GM19467 (cell line): ENCODE data around the gene BEND5.

Experiments
- ATAC-seq: cut with Tn5 transposase; IDR thresholded peaks from one replicate; pipeline ENCODE4 v1.9.1; 2021; ENCODE audit warnings: mild to moderate bottlenecking, moderate library complexity; ENCODE audit not compliant: unreplicated experiment

The BEND5 gene

DNA sequence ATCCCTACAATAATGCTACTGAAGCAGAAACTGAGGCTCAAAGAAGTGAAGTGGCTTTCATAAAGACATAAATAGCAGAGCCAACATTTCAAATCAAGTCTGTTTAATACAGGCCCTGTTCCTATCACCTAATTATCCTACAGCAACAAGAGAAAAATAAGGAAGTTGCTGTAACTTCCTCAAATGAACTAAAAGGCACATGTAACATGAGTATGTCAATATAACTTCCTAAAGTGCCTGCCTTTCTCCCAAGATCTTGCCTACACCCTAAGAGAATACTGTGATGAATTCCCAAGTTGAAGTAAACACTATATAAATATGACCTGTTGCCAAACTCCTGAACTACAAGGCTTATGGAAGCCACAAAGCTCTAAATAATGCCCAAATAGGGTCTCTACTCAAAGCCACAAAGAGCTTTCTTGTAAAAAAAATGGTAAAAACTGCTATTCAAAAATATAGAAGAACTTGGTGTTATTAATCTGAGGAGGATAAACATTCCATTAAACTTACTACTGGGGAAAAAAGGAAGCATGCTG is 8.6 kb downstream of the BEND5 start:
- ATAC-seq: no peak

DNA sequence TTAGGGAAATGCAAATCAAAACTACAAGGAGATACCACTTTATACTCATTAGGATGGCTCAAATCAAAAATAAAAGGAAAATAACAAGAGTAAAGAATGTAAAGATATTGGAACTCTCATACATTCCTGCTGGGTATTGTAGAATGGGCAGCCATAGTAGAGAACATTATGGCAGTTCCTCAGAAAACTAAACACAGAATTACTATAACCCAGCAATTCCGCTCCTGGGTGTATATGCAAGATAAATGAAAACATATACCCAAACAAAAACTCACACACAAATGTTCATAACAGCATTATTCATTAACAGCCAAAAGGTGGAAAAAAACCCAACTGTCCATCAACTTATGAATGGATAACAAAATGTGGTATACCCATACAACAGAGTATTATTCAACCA is 11.4 kb downstream of the BEND5 start:
- ATAC-seq: no peak

DNA sequence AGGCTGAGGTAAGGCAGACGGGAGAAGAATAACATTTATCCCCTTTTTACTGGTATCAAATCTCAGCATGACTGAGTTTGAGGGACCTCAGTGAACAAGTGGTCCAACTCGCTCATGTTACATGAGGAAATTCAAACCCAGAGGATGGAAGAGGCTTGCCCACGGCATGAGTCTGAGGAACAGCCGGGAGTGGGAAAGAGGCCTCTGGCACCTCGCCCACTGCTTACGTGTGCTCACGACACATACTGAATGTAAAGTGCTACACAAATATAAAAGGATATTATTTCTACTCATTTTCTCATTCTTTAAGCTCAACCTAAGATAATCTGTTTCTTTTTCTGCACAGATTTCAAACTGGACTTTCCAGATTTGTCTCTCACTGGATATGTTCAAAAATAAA is 14.7 kb downstream of the BEND5 start:
- no peak for ATAC-seq

DNA sequence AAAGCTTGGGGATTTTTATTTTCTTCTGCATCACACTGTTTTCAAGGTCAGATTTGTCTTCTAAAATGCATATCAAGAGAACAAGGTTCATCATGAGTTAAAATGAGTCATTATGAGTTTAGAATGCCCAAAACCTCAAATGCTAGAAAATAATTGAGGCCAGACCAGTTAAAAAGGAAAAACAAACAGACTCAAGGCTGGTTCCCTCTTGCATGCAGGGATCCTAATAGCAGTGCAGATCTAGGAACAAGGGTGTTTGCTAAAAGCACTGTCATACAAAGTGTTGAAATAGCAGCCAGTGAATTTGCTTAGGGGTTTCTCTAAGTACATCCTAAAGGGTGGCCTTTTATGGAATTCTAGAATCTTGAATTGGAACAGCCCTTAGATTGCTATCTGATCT is 15.3 kb downstream of the BEND5 start:
- no peak for ATAC-seq

DNA sequence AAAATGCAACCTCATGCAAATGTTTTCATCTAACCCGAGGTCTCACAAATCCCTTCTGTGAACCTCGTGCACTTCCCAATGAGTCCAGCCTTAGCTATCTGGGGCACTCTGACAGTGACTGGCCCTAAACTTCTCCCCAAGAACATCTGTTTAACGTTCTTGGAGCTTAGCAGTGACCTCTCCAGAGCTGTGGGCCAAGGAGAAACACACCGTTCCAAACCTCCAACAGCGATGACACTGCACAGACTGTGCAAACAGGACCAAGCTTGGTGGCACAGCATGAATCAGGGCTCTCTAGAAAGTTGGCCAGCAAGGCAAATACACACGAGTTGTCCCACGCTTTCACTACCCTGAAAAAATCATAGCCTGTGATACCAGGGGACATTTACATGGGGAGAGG is 15.8 kb downstream of the BEND5 start:
- ATAC-seq: no peak

DNA sequence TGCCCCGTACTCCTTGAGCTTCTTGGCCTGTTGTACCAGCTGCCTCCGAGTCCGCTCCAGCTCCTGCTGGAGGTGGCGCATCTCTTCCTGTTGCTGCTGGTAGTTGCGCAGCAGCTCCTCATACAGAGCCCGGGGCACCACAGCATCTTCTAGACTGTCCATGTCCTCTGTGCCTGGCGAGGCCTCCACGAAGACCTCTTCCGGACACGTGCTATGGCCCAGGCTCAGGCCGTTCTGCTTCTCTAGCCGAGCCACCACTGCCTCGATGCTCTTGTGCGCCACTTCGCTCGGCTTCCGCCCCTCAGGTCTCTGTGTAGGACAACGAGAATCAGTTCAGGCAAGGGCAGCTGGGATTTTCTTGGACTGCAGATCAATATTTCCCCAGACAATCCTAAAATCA is 17.7 kb downstream of the BEND5 start:
- ATAC-seq: no peak

DNA sequence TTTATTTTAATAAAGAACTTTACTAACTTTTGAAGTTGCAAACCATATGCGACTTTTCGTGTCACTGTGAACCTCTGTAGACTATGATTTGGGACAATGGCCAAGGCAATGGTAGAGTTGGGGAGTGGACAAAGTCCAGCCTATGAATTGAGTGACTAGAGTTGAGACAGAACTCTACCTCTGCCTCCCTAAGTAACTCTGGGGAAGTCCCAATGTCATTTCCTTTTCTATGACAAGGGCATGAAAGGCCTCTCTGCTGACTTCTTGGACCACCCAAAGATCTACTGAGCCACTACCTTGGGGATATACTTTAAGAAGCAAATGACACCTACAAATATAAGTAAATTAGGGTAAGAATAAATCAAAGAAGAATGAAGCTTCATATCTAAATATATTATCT is 19.3 kb downstream of the BEND5 start:
- no peak for ATAC-seq

DNA sequence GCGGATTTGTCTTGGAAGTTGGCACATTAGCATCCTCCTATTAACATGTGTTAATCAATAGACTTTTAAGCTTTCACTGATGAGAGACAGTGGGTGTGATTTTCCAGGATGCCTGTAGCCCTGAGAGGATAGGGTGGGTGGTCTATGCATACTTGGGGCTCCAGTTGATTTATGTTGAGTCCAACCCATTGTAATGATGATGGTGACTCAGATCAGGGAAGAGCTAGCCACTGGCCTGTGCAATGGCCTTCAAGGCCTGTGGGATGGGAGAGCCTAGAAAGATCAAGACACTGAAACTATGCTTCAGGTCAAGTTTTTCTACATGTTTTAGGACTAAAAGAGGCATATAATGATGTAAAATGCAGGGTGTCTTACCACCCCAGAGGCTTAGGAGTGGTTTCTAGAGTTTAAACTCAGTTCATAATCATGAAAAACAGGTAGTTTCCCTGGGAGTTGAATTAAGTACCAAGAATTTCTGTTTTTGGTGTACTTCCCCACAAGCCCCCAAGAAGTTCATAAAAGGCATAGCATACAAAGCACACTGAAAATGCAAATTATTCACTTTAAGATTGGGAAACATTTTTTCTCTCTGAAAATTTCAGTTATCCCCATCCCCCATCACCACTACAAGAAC is 19.9 kb downstream of the BEND5 start:
- ATAC-seq: no peak

DNA sequence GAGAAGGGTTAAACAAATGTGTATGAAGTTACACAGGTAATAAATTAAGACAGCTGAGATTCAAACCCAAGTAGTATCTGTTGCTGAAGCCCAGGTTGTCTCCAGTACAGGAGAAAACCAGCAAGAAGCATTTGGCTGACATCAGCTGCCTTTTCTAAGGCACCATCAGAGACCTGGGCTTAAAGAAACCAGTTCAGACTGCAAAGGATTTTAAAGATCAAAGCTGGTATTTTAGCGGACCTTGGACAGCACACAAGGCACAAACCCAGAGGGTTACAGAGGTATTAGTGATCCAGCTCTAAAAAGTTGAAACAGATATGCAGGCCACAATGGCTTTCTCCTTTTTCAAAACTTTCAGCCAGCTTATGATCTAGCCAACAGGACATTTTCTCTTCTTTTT is 23.4 kb downstream of the BEND5 start:
- no peak for ATAC-seq

DNA sequence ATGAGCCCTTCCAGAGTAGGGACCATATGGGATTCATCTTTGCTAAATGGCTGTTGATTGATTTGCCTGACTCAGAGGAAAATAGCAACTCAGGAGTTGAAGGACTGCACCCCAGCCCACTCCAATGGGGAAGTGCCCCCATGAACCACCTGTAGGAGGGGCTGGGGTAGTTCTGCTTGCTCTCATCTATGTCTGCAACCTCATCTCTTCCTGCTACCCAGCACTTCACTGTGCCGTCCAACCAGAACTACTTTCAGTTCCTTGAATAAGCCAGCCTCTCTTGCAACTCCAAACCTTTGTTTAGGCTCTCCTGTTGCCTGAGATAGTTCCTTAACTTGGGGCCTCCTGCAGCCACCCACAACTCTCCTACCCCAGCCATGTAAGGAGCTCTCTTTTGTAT is 26.6 kb downstream of the BEND5 start:
- ATAC-seq: peak; percentile 94

DNA sequence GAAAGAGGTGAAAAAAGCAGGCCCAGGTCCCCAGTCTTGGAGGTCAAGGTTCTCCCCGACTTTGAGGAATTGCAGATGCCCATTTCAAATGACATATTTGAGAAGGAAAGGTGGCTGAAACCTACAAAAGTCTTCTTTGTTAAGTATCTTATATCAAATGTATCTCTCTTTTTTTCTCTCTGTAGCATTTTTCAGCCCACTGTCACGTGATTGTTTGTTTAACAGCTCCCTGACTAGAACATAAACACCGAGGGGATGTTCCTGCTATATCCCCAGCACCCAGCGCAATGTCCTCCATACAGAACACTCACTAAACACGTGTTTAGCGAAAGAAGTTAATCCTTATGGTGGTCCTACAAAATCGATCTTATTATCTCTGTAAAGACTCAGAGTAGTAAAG is 27.6 kb downstream of the BEND5 start:
- ATAC-seq: no peak

DNA sequence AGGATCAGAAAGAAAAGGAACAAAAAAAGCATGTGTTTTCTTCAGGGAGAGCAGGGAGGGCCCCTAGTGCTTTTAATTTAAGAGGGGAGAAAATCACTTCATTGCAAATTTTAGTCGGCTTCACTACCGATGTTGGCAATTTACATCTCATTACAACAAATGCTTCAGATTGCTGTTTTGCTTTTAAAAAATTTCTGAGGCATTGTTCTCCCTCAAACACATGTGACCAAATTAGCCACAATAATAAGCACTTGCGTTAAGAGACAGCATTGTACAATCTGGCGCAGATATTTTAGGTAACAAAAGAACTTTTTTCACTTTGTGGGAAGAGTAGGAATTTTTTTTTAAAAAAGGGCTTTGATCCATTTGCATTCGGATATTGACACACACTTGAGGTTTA is 29.8 kb downstream of the BEND5 start:
- no peak for ATAC-seq

DNA sequence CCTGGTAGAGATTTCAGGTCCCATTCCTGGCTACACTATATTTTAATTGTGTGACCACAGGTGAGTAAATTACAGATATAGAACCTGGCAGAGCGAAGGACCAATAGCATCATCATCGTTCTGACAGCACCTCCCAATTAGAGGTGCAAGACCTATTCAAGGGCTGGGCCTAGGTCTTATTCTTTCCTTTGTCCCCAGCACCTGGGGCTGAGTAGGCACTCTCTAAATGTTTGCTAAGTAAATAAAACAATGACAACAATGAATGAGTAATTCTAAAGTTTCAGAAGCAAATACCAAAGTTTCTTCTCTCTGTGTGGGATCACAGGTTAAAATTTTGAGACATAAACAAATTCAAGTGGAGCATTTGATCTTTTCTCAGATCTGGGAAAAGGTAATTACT is 32.7 kb downstream of the BEND5 start:
- no peak for ATAC-seq

DNA sequence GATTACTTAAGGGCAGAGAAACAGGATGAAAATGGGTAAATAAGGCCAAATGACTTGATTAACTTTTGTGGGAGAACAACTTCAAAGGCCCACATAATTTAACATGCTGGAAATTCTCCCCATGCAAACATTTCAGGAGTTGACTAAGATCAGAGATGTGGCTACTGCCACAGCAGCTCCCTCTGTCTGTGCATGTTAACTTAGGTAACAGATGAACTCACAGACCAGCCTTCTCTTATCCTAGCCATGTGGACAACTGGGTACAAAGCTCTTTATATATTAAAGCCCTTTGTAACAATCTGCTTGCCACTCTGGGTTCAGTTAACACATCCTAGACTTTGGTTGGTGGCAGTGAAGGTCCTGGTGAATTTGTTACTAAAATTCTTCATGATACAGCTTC is 33.2 kb downstream of the BEND5 start:
- ATAC-seq: no peak

DNA sequence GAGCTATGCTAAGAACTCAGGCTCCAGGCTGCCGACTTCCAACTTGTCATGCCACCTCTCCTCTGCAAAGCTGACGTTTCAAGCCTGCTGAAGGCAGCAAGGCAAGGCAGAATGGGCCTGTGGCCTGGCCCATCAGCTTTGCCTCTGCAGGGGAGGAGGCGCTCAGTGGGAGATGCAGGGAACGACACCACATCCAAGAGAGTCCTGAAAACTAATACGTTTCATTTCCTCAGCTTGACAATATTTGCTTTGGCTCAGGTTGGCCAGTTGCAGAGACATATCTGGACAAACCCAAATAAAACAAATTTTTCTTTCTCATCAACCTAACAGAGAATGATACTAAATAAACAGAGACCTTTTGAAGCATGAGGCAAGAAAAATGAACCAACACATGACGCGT is 35.3 kb downstream of the BEND5 start:
- ATAC-seq: no peak

DNA sequence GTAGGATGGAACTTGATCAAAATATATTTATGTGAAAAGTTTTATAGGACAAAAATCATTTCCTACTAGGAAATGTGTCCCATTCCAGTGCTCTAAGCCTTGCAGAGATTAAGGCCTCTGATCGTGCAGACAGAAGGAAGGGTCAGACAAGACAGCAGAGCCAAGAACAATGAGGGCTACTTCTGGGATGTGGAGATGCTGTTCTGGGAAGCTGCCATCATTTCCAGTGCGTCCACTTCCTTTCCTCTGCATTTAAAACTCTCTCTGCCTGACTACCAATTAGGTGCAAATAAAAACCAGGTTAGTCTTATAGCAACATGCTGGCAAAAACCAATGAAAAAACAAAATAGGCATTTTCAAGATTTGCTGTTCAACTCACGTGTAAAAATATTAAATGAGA is 36.1 kb downstream of the BEND5 start:
- no peak for ATAC-seq

DNA sequence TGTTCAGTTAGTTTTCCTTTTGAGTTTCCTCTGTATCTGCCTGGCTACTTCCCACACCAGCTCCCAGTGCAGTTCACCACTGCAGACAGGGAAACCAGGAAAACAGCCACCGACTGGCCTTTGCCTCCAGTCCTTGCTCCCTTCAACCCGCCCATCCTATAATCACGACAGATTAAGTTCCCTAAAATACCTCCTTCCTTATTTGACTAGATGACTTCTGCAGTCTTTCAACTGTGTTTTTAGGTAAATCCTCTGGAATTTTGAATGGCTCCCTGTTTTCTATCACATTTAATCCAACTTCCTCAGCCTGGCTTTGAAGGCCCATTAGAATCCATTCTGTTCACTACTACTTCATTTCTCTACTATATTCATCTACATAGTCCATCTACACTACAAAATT is 37.6 kb downstream of the BEND5 start:
- no peak for ATAC-seq

DNA sequence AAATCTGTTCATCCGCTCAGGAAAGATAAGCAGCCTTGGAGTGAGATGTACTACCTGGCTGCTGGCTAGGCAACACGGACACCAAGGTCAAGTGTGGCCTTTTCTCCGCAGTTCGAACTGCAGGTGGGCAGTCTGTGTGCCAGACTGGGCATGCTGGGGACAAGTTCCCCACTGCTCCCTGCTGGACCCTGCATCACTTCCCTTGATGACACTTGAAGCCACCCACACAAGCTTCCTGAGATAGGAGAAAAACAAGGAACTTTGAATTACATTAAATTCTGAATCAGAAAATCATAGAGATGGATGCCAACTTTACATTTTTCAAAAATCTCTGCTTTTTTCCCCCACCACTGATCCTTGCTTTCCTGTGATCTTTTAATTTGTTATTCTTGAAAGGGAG is 38.3 kb downstream of the BEND5 start:
- no peak for ATAC-seq

DNA sequence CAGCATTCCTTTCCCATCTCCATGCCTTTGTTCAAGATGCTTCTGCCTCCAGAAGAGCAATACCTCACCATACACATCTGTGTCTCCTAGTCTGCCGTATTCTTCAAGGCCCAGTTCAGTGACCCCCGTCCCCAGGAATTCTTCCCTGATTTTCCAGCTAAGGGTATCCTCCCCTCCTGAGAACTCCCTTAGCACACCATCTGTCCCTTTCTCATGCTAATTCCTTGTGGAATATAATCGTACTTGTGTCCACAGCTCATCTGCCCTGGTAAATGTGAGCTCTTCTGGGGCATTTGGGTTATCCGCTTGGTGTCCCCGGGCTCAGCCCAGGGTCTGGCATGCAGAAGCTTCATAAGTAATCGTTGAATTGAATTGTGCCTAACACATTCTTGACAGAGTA is 40.9 kb downstream of the BEND5 start:
- ATAC-seq: no peak

DNA sequence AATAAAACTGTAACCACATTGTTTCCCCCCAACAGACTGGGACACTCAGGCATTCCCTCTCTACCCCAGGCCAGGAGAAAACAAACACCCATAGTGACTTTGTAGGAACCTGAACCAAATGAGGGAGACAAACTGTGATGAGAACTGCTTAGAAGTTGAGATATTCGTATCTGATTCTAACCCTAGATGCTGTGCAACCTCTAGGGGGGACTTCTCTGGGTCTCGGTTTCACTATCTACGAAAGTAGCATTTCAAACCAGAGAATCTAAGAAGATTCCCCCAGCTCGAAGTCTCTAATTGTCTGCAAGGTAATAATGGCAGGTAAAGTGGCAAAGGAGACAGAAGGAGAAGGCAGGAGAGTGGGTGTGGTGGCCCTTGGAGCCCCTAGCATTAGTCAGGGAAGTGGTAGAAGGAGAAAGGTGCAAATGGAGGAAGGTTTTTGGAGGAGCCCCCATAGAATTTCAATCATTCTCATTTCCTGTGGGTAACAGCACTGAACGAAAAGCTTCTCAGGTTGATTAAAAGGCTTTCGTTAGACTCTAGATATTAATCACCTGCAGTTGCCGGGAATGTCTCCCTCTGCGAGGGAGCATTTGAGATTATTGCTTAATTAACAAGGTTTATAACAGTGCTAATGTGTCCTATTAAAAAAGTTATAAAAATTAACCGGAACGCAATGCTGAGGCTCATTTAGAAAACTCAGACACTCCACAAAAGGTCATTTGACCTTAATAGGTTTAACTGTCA is 46.4 kb downstream of the BEND5 start:
- ATAC-seq: no peak

DNA sequence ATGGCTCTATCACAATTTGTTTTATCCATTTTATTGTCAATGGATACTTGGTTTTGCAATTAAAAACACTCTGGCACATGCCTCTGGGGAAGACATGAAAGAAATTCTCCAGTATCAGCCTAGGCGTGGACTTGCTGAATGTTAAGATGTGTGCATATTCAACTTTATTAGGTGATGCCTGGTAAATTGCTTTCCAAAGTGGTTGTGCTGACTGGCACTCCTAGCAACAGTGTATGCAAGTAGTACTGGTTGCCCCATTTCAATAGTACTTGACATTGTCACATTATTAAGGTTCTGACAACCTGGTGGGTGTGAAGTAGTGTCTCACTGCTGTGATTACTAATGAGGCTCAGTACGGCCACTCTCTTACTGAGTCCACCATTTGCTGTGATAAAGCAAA is 48.1 kb downstream of the BEND5 start:
- no peak for ATAC-seq

DNA sequence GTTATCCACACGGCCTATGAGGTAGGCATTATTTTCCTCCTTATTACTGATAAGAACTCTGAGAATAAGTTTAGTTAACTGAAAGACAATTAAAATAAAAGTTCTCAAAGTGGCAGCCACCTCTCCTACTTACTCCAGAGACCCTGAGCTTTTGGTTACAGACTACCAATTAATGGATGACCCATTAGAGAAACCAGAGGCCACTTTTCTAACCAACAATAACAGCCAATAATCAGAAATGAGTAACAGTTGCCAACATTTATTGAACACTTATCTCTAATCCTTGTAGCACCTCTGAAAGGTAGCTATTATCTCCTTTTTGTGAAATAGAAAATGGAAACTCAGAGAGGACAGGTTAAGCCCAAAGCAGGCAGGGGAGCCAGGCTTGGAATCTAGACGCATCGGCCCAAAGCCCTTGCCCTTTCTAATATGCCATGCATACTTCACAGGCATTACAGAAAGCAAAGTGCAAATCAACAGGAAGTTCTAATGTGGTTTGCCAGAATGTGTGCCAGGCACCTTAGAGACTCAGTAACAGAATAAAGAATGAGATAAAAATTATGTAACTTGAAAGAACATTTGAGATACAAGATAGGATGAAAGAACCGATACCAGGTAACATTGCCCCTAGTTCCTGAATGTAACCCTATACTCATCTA is 50.0 kb downstream of the BEND5 start:
- ATAC-seq: peak; percentile 47
